Fibroblast of skin of abdomen (primary cell): ENCODE measurements around the gene MS4A2.
"Not testable (repeated sequence)": the region's sequence is repeated elsewhere in the genome, so short reads cannot be mapped to it uniquely, and the experiment has no call there.

Experiments used
- DNase-seq: peaks from one replicate; pipeline ENCODE4 v3.0.0-alpha.2; 2013

MS4A2 gene

DNA sequence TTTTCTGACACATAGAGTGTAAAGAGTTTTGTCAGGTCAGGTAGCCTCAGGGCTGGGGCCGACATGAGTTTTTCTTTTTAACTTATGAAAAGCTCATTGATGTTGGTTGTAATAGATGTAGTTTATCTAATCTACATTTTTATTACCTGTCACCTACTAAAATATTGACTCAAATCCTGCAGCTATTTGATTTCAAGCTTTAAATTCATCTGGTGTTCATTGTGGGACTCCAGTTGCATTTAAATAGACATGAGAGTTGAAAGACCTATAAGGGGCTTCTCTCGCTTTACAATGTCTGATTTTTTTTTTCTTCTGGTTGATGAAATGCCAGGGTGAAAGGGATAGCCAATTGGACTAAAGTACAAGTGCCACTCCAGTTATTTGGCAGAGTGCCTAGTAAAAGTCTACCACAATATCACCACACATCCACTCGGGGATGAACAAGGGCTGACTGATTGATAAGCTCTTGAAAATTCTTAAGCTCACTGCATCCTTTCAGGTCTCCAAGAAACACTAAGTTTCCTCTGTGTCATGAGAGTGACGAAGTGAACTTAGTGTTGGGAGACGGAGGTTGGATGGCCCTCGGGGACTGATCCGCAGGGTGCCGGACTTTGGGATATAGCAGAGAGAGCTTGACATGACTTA lies 16.1 kb downstream of the MS4A2 start:
- not testable (repeated sequence) for DNase-seq

DNA sequence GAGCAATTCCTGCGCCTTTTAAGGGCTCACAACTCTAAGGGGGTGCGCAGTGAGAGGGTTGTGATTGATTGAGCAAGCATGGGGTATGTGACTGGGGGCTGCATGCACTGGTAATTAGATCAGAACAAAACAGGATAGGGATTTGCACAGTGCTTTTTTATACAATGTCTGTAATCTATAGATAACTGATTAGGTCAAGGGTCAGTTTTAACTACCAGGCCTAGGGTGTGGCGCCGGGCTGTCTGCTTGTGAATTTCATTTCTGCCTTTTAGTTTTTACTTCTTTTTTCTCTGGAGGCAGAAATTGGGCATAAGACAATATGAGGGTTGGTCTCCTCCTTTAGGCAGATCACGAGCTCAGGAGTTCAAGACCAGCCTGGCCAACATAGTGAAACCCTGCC lies 20.2 kb downstream of the MS4A2 start:
- not testable (repeated sequence) for DNase-seq

DNA sequence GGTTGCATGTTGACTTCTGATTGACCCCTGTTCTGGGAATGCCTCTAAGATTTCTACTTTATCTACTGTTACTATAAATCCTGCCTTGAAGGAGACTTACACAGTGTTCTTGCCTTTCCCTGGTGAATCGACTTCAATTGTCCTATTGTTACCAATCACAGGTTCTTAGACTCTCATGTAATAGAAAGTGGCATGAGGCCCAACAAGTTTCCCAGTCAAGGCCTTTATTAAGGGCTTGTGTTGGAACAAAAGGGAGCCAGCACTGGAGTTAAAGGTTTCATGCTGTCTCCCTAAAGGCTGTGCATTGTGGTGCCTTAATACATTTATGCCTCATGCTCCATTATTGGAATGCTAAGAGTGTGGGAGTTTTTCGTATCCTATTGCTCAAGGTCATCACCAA lies 23.3 kb downstream of the MS4A2 start:
- DNase-seq = no peak

DNA sequence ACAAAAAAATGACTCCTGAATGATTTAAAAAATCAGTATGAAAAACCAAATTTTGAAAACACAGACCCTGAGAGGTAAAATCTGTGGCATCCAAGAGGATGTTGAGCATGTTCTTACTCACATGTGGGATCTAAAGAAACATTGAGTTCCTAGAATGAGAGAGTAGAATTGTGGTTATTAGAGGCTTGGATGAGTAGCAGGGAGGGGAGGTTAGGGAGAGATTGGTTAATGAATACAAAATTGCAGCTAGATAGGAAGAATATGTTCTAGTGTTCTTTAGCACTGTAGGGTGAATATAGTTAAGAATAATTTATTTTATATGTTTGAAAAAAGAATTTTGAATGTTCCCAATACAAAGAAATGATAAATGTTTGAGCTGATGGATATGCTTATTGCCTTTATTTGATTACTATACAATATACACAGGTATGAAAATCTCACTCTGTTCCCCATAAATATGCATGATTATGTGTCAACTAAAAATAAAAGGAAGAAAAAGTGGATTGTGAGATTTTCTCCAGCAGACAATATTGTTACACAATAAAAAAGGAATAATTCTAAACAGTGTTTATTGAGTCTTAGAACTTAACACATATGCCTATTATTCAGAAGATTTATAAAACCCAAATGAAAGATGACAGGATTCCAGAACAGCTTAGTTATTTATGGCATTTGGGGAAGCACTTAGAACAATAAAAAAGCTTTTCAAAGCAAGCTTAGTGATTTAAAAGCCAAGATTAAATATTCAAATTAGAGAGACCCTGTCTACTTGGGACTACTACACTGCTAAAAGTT lies 28.7 kb downstream of the MS4A2 start:
- DNase-seq = no peak

DNA sequence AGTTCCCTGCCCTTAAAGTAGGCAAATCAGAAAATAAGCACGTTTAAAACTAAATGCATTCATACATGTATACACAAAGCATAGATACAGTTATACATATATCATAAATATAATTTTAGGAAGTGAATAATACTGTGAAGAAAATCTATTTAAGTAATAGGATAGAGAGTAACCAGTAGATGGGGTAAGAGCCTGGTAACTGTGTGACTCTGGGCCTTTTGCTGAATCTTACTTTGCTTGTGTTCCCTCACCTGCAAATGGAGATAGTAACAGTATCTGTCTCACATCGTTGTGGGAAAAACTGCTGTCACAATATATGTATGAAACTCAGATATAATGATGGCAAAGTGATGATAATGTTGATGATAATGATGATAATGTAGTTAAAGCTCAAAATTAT lies 29.9 kb downstream of the MS4A2 start:
- no peak for DNase-seq

DNA sequence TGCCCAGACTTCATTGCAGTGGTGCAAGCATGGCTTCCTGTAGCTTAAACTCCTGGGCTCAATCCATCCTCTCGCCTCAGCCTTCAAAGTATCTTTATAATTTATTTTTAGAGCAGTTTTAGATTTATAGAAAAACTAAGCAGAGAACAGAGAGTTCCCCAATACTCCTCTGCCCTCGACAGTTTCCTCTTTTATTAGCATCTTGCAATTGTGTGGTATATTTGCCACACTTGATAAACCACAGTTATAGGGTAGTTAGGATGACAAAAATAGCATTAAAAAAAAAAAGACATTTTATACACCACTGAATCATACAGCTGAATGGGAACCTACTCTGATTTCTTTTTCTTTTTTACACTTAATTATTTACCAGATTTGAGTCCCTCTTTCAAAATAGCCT lies 31.2 kb downstream of the MS4A2 start:
- no peak for DNase-seq

DNA sequence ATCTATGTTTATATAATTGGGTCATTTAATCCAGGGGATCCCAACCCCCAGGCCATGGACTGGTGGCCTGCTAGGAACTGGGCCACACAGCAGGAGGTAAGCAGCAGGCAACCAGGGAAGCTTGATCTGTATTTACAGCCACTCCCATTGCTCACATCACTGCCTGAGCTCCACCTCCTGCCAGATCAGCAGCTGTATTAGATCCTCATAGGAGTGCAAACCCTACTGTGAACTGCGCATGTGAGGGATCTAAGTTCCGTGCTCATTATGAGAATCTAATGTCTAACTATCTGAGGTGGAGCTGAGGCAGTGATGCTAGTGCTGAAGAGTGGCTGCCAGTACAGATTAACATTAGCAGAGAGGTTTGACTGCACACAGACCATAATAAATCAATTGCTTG lies 32.8 kb downstream of the MS4A2 start:
- DNase-seq = no peak

DNA sequence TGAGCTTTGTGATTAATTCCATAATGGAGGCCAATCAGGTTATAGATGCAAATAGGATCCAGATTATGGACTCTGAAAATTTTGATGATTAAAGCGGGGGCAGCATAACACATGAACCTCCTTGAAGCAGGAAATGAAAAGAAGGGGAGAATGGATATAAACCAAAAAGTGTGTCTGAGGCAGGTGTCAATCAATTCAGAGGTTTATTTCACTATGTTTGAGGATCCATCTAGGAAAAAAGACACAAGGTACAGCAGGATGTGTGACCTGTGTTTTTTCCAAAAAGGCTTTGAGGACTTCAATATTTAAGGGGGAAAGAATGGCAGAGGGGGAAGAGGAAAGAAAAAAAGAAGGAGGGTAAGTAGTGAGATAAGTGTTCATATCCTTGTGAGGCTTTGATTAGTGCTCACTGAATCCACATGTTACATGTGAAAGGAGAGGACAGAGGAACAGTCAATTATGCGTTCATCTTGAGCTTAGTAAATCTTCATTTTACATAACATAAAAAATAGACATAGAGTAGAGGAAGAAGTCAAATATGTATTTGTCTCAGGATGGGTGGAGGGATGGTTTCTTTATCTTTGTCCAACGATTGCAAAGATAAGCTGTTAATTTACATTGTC lies 34.1 kb downstream of the MS4A2 start:
- DNase-seq = no peak

DNA sequence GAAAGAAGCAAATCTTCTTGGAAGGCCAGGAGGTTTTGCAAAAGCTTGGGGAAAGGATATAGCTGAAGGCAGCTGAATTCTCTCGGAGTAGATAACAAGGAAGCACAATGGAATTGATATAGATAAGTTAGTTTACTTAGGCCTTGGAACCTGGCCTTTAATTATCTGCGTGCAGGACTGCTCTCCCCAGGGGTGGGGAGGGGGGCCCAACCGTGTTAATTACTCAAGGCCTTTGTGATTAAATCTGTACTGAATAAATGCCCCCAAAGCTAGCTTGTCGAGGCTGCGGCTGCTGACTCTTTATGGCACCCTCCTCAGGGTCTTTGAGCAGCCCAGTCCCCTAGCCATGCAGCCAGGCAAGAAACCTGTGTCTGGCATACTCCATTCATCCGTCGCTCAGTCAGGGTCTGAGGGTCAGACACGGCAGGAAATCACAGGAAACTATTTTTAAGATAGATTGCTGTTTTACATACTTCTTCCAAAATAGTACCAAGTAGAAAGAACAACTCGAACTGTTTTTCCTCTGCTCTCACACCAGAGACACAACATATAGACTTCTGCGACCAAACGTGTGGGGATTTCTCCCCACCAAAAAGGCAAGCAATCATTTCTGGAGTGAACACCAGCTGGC lies 36.5 kb downstream of the MS4A2 start:
- DNase-seq = no peak

DNA sequence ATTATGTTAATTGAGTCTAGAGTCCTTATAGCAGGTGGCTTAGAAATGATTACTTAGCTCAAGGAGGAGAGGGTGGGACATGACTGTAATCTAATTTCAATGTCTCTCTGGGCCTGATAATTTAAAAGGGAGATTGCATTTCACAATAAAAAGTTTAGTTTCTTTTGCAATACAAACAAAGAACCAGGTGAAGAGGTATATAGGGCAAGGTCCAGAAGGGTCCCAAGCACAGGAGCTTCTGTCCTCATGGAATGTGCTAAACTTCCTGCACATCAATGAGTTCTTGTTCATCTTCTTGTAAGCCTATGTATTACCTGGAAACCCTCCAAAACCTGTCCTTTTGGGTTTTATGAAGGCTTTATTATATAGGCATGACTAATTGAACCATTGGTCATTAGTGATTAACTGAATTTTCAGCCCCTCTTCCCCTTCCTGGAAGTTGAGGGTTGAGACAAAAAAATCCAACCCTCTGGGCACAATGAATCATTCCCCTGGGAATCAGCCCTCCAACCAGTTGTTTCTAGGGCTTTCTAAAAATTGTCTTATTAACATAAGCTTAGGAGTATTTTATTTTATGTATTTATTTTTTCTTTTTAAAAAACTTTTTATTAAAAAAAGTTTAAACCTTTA lies 37.6 kb downstream of the MS4A2 start:
- DNase-seq = no peak

DNA sequence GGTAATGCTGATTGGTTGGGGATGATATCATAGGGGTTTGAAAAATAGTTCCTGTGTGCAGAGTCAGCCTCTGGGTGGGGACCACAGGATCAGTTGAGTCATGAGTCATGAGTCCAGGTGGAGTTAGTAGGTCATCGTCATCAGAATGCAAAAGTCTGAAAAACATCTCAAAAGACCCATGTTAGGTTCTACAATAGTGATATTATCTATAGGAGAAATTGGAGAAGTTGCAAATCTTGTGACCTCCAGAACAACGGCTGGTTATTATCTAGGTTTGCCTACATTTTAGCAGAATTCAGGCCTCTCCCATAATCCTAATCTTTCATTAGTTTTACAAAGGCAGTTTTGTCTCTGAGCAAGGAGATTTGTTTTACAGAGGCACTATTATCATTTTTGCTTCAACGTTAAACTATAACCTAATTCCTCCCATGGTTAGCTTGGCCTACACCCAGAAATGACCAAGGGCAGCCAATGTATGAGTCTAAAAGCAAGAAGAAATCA lies 38.9 kb downstream of the MS4A2 start:
- no peak for DNase-seq

DNA sequence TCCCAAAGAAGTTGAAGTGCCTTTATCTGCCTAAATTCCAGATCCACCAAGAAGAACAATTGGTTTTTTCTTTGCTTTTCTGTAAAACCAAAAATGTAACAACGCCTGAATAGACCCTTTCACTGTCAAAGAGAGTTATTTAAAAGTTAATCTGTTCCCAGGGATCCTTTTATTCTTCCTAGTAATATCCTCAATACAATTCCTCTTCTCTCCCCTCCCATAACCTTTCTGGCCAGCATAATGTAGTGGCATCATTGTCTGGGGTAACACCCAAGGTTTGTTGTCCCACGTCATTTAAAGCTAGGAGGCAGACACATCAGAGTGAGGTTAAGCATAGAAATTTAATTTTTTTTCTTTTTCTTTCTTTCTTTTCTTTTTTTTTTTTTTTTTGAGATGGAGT lies 39.9 kb downstream of the MS4A2 start:
- no peak for DNase-seq

DNA sequence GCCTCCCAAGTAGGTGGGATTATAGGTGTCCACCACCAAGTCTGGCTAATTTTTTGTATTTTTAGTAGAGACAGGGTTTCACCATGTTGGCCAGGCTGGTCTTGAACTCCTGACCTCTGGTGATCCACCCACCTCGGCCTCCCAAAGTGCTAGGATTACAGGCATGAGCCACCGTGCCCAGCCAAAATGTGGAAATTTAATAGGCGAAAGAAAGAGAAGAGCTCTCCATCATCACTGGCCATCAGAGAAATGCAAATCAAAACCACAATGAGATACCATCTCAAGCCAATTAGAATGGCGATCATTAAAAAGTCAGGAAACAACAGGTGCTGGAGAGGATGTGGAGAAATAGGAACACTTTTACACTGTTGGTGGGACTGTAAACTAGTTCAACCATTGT lies 40.4 kb downstream of the MS4A2 start:
- not testable (repeated sequence) for DNase-seq

DNA sequence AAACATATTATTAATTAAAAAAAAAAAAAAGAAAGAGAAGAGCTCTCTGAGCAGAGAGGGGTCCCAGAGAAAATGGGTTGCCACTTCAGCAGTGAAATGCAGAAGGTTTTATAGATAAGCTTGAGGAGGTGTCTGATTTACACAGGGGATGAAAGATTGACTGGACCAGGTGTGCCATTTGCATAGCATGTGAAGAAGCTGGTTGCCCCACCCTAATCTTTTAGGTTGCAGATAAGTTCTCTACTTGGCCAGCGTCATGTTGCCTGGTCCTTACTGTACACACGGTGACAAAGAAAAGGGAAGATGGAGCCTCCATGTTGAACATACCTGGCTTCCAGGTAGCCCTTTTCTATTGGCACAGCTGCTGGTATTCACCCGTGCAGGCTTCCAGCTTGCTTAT lies 41.4 kb downstream of the MS4A2 start:
- no peak for DNase-seq

DNA sequence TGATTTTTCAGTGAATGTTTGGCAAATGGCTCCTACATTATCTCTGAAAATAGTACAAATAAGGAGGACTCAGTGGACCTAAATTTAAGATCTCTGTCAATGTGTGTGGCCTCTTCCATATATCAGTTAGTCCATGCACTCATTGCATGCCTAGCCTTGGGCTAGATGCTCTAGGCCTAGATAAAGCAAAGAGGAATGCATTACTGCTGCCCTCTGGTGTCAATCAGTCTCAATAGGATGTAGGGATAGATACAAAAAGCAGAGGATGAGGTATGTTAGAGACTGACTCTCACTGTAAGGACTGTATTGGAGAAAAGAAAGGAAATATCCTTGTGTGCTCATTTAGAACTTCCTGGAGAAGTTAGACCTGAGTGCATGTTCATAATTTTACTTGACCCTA lies 42.0 kb downstream of the MS4A2 start:
- no peak for DNase-seq

DNA sequence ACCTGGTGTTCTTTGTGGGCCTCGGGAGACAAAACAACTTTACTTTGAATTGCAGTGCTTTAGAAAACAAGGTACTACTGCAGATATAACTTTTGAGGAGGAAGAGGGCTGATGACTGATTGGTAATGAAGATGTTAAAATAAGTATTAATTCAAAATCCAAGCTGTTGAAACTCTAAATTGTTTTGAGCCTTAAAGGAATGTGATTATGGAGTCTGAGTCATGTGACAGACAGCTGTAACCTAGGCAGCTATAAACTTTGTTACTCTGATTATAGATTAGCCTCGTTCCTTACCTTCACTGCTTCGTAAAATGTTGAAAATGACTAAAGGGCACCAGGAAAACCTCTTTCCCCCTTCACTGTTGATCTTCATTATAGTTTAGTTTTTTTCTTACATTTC lies 43.4 kb downstream of the MS4A2 start:
- no peak for DNase-seq

DNA sequence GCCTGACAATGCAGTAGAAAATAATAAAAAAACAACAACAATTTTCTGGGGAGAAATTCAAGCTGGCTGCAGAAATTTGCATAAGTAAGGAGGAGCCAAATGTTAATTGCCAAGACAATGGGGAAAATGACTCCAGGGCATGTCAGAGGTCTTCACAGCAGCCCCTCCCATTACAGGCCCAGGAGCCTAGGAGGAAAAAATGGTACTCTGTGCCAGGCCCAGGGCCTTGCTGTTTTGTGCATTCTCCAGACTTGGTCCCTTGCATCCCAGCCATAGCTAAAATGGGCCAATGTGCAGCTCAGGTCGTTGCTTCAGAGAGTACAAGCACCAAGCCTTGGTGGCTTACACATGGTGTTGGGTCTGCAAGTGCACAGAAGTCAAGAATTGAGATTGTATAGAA lies 45.5 kb downstream of the MS4A2 start:
- DNase-seq = no peak

DNA sequence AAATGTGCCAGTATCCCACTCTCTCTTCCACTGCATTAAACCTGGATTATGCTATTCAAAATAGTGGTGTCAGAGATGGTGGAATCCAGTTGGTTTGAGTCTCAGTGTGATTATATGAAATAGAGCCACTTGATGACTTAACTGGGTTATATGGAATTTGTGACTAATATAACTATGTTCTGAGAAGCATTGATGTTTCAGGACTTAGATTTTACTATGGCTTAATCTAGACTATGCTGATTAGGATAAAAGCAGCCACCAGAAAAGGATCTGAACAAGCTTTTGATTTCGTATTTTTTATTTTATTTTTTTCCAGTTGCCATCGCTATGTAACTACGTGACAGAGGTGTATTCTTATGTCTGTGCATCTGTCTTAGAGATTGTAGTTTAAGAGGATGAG lies 55.3 kb downstream of the MS4A2 start:
- no peak for DNase-seq

DNA sequence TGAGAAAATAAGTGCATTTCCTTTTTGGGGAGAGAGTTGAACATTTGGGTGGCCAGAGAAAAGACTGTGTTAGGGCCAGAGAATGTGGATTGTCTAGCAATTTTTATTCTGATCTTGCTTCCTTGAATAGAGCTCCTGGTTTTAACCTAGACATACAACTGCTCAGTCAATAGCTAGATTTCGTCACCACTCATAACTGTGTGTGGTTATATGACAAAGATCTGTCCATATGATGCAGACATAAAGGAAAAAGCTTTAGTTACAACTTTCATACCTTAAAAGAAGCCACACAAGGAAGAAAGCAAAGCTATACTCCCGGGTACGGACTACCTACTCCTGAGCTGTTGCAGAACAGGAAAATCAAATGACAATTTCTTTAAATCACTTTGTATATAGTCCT lies 57.2 kb downstream of the MS4A2 start:
- no peak for DNase-seq
